HepG2 (cell line): Measurements from ENCODE around the gene PFAS. TPM values are rescaled to one million over a fixed set of nuclear protein-coding genes. Genes with fewer than 3 reads are reported as not detected.

Source experiments
- ARNTL ChIP-seq: sonication (generic); formaldehyde crosslinking; IDR thresholded peaks from 2 replicates; pipeline ENCODE4 v1.4.0; 2020; ENCODE audit warnings: mild to moderate bottlenecking, missing genetic modification reagents
- ATAD3A ChIP-seq: sonication (generic); formaldehyde crosslinking; IDR thresholded peaks from 2 replicates; pipeline ENCODE4 v1.4.0; 2020; ENCODE audit warnings: missing genetic modification reagents
- GTF2F1 ChIP-seq: fragments of 150-350 bp; IDR thresholded peaks from 2 replicates; pipeline ENCODE4 v1.6.1; 2014; ENCODE audit warnings: low read length
- MZF1 ChIP-seq: sonication (generic); formaldehyde crosslinking; IDR thresholded peaks from 2 replicates; pipeline ENCODE4 v1.8.1; 2023; ENCODE audit warnings: mild to moderate bottlenecking, missing genetic modification reagents, borderline replicate concordance
- PCBP1 ChIP-seq: fragments of 200-400 bp; formaldehyde crosslinking; IDR thresholded peaks from 2 replicates; pipeline ENCODE4 v1.6.1; 2017; ENCODE audit warnings: mild to moderate bottlenecking, low read depth, low read length, borderline replicate concordance
- RAD21 ChIP-seq: fragments of 450-650 bp; formaldehyde crosslinking; IDR thresholded peaks from 2 replicates; pipeline ENCODE4 v1.5.0; 2020; ENCODE audit warnings: mild to moderate bottlenecking
- SALL1 ChIP-seq: sonication (generic); formaldehyde crosslinking; IDR thresholded peaks from 2 replicates; pipeline ENCODE4 v1.8.0; 2022; ENCODE audit warnings: mild to moderate bottlenecking, missing genetic modification reagents
- SIN3A ChIP-seq: IDR thresholded peaks from 2 replicates; pipeline ENCODE4 v1.6.1; 2011; ENCODE audit warnings: low read depth, mild to moderate bottlenecking, control low read depth, low read length, borderline replicate concordance
- SPEN ChIP-seq: sonication (generic); formaldehyde crosslinking; IDR thresholded peaks from 2 replicates; pipeline ENCODE4 v1.5.1; 2020; ENCODE audit warnings: low read depth, mild to moderate bottlenecking, missing genetic modification reagents
- TGIF2 ChIP-seq: IDR thresholded peaks from 2 replicates; pipeline ENCODE4 v1.6.1; 2016; ENCODE audit warnings: control low read depth, missing compliant biosample characterization
- ZNF136 ChIP-seq: sonication (generic); formaldehyde crosslinking; IDR thresholded peaks from 2 replicates; pipeline ENCODE4 v1.8.1; 2022; ENCODE audit warnings: low read depth, mild to moderate bottlenecking, moderate library complexity, missing genetic modification reagents
- ZNF264 ChIP-seq: sonication (generic); formaldehyde crosslinking; IDR thresholded peaks from 2 replicates; pipeline ENCODE4 v1.4.0; 2020; ENCODE audit warnings: missing genetic modification reagents
- ZNF367 ChIP-seq: sonication (generic); formaldehyde crosslinking; IDR thresholded peaks from 2 replicates; pipeline ENCODE4 v1.4.0; 2020; ENCODE audit warnings: missing genetic modification reagents, borderline replicate concordance
- ZNF572 ChIP-seq: sonication (generic); formaldehyde crosslinking; IDR thresholded peaks from 2 replicates; pipeline ENCODE4 v1.5.1; 2020; ENCODE audit warnings: mild to moderate bottlenecking, missing genetic modification reagents
- ZNF652 ChIP-seq: IDR thresholded peaks from 2 replicates; pipeline ENCODE4 v1.6.1; 2016; ENCODE audit warnings: low read depth, borderline replicate concordance
- ZNF746 ChIP-seq: sonication (generic); formaldehyde crosslinking; IDR thresholded peaks from 2 replicates; pipeline ENCODE4 v1.8.0; 2022; ENCODE audit warnings: mild to moderate bottlenecking, missing genetic modification reagents
- ZSCAN30 ChIP-seq: sonication (generic); formaldehyde crosslinking; IDR thresholded peaks from 2 replicates; pipeline ENCODE4 v1.5.0; 2020; ENCODE audit warnings: mild to moderate bottlenecking, missing genetic modification reagents
- polyA plus RNA-seq, 8 experiments: library from polyadenylated mRNA; depleted of rRNA in 3 of 8; stranded (reverse) in 7 of 8; unstranded in 1 of 8; fragments of >200 nt; fragmentation: Illumina TruSeq in 4 of 8; extraction: Trizol in 4 of 8; gene quantifications; 2 replicates each; pipeline versions ENCODE4 v1.2.1 to v1.2.3, GENCODE V29; 2011 to 2016; ENCODE audit warnings: low read depth in 4 of 8, missing spikeins in 1 of 8, mixed read lengths in 1 of 8; ENCODE audit not compliant: insufficient read depth in 1 of 8
- total RNA-seq, 5 experiments: library from RNA; depleted of rRNA; stranded (reverse); fragments of >200 nt; fragmentation: Illumina TruSeq; extraction: Trizol; gene quantifications; 2 replicates each; pipeline ENCODE4 v1.2.3, GENCODE V29; 2016; ENCODE audit warnings: low read depth in 1 of 5
- TF ChIP-seq, protein P1 (sequence below): sonication (generic); formaldehyde crosslinking; IDR thresholded peaks from 2 replicates; pipeline ENCODE4 v1.9.0; 2021; ENCODE audit warnings: mild to moderate bottlenecking, missing genetic modification reagents
- TF ChIP-seq, protein P2 (sequence below): sonication (generic); formaldehyde crosslinking; IDR thresholded peaks from 2 replicates; pipeline ENCODE4 v1.5.0; 2020; ENCODE audit warnings: missing genetic modification reagents
- TF ChIP-seq, protein P3 (sequence below): sonication (generic); formaldehyde crosslinking; IDR thresholded peaks from 2 replicates; pipeline ENCODE4 v1.4.0; 2020; ENCODE audit warnings: missing genetic modification reagents, mild to moderate bottlenecking, borderline replicate concordance
- TF ChIP-seq, protein P4 (sequence below): sonication (generic); formaldehyde crosslinking; IDR thresholded peaks from 2 replicates; pipeline ENCODE4 v1.8.0; 2022; ENCODE audit warnings: mild to moderate bottlenecking, missing genetic modification reagents, moderate library complexity

PFAS gene
- total and polyA plus RNA-seq, 2 of the 13 experiments (the other 11 are each of a cell fraction or from before 2014, with no cell fraction given) = 49.4 to 58.2 TPM

DNA sequence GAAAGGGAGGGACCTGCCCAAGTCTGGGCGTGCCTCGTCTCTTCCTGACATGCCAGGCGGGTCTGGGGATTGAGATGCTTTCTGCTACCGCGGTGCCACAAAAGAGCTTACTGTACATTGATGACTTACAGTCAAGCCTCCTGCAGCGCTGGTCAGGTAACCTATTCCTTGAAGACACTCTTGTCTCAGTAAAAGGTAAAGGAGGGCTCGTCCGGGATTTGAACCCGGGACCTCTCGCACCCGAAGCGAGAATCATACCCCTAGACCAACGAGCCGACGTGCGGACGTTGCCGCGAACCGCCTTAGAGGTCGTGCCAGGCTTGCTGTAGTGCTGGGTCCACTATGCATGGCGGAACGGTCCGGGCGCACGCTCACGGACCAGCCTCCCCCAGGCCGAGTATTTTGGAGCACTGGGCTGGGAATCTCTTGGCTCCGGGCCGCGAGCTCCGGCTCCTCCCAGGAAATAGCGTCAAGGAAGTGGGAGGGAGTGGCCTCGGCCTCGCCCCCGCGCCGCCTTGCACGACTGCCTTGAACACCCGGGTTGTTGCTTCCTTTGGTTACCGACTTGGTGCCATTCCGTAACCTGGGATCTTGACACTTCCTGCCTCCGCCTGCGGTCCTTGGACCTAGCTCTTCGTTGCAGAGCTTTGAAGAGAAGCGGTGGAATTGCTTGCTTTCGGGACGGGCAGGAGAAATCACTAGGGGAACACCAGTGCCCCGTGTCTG lies 26.3 kb upstream of the PFAS start (continued):
- TF ChIP-seq, protein P1, sequence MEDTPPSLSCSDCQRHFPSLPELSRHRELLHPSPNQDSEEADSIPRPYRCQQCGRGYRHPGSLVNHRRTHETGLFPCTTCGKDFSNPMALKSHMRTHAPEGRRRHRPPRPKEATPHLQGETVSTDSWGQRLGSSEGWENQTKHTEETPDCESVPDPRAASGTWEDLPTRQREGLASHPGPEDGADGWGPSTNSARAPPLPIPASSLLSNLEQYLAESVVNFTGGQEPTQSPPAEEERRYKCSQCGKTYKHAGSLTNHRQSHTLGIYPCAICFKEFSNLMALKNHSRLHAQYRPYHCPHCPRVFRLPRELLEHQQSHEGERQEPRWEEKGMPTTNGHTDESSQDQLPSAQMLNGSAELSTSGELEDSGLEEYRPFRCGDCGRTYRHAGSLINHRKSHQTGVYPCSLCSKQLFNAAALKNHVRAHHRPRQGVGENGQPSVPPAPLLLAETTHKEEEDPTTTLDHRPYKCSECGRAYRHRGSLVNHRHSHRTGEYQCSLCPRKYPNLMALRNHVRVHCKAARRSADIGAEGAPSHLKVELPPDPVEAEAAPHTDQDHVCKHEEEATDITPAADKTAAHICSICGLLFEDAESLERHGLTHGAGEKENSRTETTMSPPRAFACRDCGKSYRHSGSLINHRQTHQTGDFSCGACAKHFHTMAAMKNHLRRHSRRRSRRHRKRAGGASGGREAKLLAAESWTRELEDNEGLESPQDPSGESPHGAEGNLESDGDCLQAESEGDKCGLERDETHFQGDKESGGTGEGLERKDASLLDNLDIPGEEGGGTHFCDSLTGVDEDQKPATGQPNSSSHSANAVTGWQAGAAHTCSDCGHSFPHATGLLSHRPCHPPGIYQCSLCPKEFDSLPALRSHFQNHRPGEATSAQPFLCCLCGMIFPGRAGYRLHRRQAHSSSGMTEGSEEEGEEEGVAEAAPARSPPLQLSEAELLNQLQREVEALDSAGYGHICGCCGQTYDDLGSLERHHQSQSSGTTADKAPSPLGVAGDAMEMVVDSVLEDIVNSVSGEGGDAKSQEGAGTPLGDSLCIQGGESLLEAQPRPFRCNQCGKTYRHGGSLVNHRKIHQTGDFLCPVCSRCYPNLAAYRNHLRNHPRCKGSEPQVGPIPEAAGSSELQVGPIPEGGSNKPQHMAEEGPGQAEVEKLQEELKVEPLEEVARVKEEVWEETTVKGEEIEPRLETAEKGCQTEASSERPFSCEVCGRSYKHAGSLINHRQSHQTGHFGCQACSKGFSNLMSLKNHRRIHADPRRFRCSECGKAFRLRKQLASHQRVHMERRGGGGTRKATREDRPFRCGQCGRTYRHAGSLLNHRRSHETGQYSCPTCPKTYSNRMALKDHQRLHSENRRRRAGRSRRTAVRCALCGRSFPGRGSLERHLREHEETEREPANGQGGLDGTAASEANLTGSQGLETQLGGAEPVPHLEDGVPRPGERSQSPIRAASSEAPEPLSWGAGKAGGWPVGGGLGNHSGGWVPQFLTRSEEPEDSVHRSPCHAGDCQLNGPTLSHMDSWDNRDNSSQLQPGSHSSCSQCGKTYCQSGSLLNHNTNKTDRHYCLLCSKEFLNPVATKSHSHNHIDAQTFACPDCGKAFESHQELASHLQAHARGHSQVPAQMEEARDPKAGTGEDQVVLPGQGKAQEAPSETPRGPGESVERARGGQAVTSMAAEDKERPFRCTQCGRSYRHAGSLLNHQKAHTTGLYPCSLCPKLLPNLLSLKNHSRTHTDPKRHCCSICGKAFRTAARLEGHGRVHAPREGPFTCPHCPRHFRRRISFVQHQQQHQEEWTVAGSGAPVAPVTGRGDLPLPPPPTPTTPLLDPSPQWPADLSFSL (CRISPR knock-in tag) = no peak; the same call in 1 of the 2 replicates
- TF ChIP-seq GTF2F1 (no peak), RAD21 (CRISPR knock-in tag) (peak; percentile 31), ZSCAN30 (peak; percentile 84; the same call in 1 of the 2 replicates), PCBP1 (no peak), ZNF652 (CRISPR knock-in tag) (no peak), ZNF264 (CRISPR knock-in tag) (no peak; the same call in 1 of the 2 replicates), ARNTL (CRISPR knock-in tag) (peak; percentile 15; the same call in 1 of the 2 replicates), ZNF136 (CRISPR knock-in tag) (no peak), ZNF572 (CRISPR knock-in tag) (no peak), SPEN (CRISPR knock-in tag) (peak; percentile 48; the same call in 1 of the 2 replicates), MZF1 (CRISPR knock-in tag) (no peak), ZNF746 (CRISPR knock-in tag) (no peak), TGIF2 (no peak; the same call in 1 of the 2 replicates), SALL1 (CRISPR knock-in tag) (peak; percentile 71), ZNF367 (CRISPR knock-in tag) (peak; percentile 69; the same call in 1 of the 2 replicates), ATAD3A (no peak), SIN3A (0 out of 2 replicates have a peak, but pooled peaks have one; percentile 24)
- TF ChIP-seq, protein P2, sequence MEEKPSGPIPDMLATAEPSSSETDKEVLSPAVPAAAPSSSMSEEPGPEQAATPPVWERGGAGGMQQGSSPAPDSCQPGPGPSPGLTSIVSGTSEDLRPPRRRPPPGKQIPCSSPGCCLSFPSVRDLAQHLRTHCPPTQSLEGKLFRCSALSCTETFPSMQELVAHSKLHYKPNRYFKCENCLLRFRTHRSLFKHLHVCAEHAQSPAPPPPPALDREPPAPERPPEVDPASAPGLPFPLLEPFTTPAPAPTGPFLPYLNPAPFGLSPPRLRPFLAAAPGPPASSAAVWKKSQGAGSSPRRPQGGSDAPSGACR (CRISPR knock-in tag) = peak; percentile 92; the same call in 1 of the 2 replicates
- TF ChIP-seq, protein P3, sequence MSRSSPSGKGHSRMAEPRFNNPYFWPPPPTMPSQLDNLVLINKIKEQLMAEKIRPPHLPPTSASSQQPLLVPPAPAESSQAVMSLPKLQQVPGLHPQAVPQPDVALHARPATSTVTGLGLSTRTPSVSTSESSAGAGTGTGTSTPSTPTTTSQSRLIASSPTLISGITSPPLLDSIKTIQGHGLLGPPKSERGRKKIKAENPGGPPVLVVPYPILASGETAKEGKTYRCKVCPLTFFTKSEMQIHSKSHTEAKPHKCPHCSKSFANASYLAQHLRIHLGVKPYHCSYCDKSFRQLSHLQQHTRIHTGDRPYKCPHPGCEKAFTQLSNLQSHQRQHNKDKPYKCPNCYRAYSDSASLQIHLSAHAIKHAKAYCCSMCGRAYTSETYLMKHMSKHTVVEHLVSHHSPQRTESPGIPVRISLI (CRISPR knock-in tag) = no peak
- TF ChIP-seq, protein P4, sequence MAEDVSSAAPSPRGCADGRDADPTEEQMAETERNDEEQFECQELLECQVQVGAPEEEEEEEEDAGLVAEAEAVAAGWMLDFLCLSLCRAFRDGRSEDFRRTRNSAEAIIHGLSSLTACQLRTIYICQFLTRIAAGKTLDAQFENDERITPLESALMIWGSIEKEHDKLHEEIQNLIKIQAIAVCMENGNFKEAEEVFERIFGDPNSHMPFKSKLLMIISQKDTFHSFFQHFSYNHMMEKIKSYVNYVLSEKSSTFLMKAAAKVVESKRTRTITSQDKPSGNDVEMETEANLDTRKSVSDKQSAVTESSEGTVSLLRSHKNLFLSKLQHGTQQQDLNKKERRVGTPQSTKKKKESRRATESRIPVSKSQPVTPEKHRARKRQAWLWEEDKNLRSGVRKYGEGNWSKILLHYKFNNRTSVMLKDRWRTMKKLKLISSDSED = no peak
